ENCODE data around the gene GIMAP1. TPM values are rescaled to one million over a fixed set of nuclear protein-coding genes. Genes with fewer than 3 reads are reported as not detected.

The GIMAP1 gene
- total and polyA plus RNA-seq, 8 donors = 0.39 to 2.0 (median 1.1) TPM

DNA sequence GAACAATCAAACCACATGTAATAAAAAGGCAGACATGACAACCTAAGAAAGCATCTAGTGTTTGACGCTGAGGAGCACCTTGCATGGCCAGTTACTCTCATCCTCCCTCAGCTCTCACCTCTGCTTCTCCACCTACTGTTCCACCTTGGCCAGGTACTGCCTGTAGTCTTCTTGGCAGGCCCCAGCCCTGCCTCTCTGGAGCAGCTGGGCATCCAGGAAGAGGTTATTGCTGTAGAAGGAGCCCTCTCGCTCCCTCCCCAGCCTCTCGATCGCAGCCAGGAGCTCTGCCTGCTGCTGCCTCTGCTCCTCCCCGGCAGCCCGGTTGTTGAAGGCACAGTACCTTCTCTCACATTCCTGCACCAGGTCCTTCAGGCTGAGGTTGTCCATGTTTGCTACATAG is 30.5 kb downstream of the GIMAP1 start:
- FAIRE-seq = no peak
- Histone ChIP-seq H3K27ac (no peak overlapping the region), H3K9me3 (no peaks in the 10 kb centered on the region), H3K4me1 (no peaks in the 10 kb centered on the region), H3K36me3 (no peaks in the 10 kb centered on the region), H3K4me3 (no peak overlapping the region), H3K27me3 (no peaks in the 10 kb centered on the region)
- no peak for ATAC-seq
- WGBS, 2 donors = 84 to 88% methylated on average over 6 of the region's 6 CpGs
- DNase-seq = no peak
- TF ChIP-seq, protein P1, sequence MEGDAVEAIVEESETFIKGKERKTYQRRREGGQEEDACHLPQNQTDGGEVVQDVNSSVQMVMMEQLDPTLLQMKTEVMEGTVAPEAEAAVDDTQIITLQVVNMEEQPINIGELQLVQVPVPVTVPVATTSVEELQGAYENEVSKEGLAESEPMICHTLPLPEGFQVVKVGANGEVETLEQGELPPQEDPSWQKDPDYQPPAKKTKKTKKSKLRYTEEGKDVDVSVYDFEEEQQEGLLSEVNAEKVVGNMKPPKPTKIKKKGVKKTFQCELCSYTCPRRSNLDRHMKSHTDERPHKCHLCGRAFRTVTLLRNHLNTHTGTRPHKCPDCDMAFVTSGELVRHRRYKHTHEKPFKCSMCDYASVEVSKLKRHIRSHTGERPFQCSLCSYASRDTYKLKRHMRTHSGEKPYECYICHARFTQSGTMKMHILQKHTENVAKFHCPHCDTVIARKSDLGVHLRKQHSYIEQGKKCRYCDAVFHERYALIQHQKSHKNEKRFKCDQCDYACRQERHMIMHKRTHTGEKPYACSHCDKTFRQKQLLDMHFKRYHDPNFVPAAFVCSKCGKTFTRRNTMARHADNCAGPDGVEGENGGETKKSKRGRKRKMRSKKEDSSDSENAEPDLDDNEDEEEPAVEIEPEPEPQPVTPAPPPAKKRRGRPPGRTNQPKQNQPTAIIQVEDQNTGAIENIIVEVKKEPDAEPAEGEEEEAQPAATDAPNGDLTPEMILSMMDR (IDR thresholded peaks at IDR 0.05) = no peak
- intact Hi-C loops (cut with DNase I) = loop anchor here in 1 of 3 donors (10.0 kb wide), 1 partner anchor 292 kb away; the partner anchor contains the start of gene GIMAP8

DNA sequence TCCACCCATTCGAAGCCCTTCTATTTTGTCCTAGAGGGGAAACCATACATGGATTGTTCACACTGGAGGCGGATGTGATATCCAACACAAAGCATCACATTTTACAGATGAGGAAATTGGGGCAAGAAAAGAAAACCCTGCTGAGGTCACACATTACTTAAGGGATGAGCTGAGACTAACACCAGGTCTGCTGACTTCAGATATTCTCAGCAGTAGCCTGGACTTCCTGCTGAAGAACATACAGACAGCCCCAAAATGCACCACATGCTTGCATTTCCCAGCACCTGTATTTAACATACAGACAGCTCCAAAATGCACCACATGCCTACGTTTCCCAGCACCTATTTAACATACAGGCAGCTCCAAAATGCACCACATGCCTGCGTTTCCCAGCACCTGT is 32.0 kb downstream of the GIMAP1 start:
- Histone ChIP-seq H3K27ac (no peak overlapping the region), H3K4me3 (no peak overlapping the region), H3K36me3 (no peaks in the 10 kb centered on the region), H3K27me3 (no peaks in the 10 kb centered on the region), H3K9me3 (no peaks in the 10 kb centered on the region), H3K4me1 (no peaks in the 10 kb centered on the region)
- FAIRE-seq (no peak), ATAC-seq (no peak), DNase-seq (no peak)
- TF ChIP-seq, protein P1 (IDR thresholded peaks at IDR 0.05) = no peak
- 59 to 62% methylated on average over 4 of the region's 4 CpGs for WGBS, 2 donors
- intact Hi-C loops (cut with DNase I) = loop anchor here in 1 of 3 donors (10.0 kb wide), 1 partner anchor 294 kb away; the partner anchor contains the start of gene GIMAP8

DNA sequence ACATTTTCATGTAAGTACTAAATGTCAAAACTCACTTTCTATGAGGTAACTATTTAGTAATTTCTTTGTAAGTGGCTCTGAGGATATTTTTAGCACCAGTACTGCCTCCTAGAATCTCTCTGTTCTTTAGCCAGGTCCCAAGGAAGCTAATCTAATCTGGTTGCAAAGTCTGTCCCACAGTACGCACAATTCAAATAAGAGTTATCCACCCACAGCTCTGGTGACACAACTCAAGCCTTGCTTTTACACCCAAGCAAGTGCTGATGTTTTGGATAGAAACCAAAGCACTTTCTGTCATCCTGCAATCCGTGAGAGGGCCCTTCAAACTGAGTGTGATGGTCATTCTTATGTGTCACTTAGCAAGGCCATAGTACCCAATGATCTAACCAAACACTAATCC is 35.3 kb downstream of the GIMAP1 start:
- H3K36me3 ChIP-seq = no peaks in the 10 kb centered on the region
- FAIRE-seq (no peak), DNase-seq (no peak), ATAC-seq (peak; percentile 44 to 88 (median 59))
- peaks cover 0 to 8% (median 0%) of the 10 kb centered on the region in 3 donors for H3K4me1 ChIP-seq
- no peak overlapping the region for H3K4me3 ChIP-seq
- intact Hi-C loops (cut with DNase I) = no loop called here
- H3K27ac ChIP-seq = no peak overlapping the region
- H3K9me3 ChIP-seq = no peaks in the 10 kb centered on the region
- WGBS, 2 donors = 15 to 28% methylated on average over 2 of the region's 2 CpGs
- TF ChIP-seq, protein P1 (IDR thresholded peaks at IDR 0.05) = no peak
- H3K27me3 ChIP-seq = no peaks in the 10 kb centered on the region

DNA sequence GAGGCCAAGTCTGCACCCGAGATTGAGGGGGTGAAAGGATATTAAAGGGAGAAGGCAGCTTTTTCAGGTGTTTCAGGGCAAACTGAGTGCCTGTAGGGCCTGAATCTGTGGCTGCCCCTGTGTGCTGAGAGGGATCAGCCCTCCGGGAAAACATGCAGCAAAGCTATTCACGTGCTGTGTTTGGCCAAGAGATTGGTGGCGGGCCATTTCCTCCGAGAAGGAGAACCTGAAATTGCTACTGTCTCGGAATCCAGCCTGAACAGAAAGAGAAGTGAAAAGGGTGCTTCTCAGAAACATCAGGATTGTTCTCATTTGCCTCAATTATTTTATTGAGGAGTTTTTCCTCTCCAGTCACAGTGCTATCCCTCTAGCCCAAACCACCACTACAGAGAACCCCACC is 36.8 kb downstream of the GIMAP1 start:
- ATAC-seq = peak in 1 of 4 donors; percentile 31
- TF ChIP-seq, protein P1 (IDR thresholded peaks at IDR 0.05) = no peak
- H3K27me3 ChIP-seq = no peaks in the 10 kb centered on the region
- no peak overlapping the region for H3K27ac ChIP-seq
- H3K4me1 ChIP-seq = peaks cover 0 to 8% (median 0%) of the 10 kb centered on the region in 3 donors
- intact Hi-C loops (cut with DNase I) = no loop called here
- 58 to 59% methylated on average over 6 of the region's 6 CpGs for WGBS, 2 donors
- no peaks in the 10 kb centered on the region for H3K36me3 ChIP-seq
- H3K9me3 ChIP-seq = no peaks in the 10 kb centered on the region
- no peak for DNase-seq
- no peak overlapping the region for H3K4me3 ChIP-seq
- no peak for FAIRE-seq

DNA sequence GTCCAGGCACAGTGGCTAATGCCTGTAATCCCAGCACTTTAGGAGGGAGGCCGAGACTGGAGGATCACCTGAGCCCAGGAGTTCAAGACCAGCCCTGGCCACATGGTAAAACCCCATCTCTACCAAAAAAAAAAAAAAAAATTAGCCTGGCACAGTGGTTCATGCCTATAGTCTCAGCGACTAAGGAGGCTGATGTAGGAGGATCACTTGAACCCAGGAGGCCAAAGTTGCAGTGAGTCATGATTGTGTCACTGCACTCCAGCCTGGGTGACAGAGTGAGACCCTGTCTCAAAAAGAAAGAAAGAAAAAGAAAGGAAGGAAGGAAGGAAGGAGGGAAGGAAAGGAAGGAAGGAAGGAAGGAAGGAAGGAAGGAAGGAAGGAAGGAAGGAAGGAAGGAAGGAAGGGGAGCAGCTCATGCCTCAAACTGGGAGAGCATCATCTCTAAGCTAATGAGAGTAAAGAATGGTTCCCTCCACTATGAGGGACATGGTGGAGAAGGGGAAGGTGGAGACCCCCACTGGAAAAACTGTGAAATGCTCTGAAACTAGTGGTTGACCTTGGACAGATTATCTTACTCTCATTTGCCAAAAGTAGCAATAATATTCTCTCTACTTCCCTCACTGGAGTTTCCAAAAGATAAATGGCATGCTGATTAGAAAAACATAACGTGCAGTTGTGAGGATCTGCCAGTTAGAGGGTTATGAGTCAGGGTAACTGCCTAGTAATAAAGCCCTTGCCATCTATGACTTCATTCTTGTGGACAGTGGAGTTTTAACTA is 37.6 kb downstream of the GIMAP1 start:
- DNase-seq (no peak), FAIRE-seq (no peak), ATAC-seq (peak; percentile 58 to 75 (median 72))
- TF ChIP-seq, protein P1 (IDR thresholded peaks at IDR 0.05) = no peak
- no peak overlapping the region for H3K27ac ChIP-seq
- H3K4me1 ChIP-seq = peaks cover 0 to 8% (median 0%) of the 10 kb centered on the region in 3 donors
- no peaks in the 10 kb centered on the region for H3K27me3 ChIP-seq
- no peaks in the 10 kb centered on the region for H3K9me3 ChIP-seq
- intact Hi-C loops (cut with DNase I) = no loop called here
- 35 to 42% methylated on average over 3 of the region's 3 CpGs for WGBS, 2 donors
- no peak overlapping the region for H3K4me3 ChIP-seq
- H3K36me3 ChIP-seq = no peaks in the 10 kb centered on the region
